ENCODE data around the gene SLC25A1. TPM values are rescaled to one million over a fixed set of nuclear protein-coding genes. Genes with fewer than 3 reads are reported as not detected.
"Not testable (repeated sequence)": the region's sequence is repeated elsewhere in the genome, so short reads cannot be mapped to it uniquely, and the experiment has no call there.

SLC25A1 gene
- total RNA-seq, 4 donors from 2014 or later = 35.6 to 71.0 (median 57.8) TPM

DNA sequence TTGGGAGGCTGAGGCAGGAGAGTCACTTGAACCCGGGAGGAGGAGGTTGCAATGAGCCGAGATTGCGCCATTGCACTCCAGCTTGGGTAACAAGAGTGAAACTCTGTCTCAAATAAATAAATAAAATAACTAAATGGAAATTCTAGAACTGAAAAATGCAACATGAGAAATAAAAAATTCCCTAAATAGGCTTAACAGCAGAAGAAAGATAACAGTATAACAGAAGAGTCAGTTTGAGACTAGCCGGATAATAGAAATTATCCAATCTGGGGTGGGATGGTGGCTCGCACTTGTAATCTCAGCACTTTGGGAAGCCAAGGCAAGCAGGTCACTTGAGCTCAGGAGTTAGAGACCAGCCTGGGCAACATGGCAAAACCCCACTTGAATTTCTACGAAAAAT, 14.1 kb downstream of the SLC25A1 start:
- H3K27me3 ChIP-seq = peaks cover 44% of the 10 kb centered on the region
- no peak for DNase-seq (ENCODE audit: low spot score in 2 of 2)
- 92% methylated on average over 6 of the region's 6 CpGs for WGBS
- H3K4me1 ChIP-seq = peaks cover 3% of the 10 kb centered on the region
- no peak overlapping the region for H3K27ac ChIP-seq
- no peaks in the 10 kb centered on the region for H3K36me3 ChIP-seq
- H3K9me3 ChIP-seq = no peaks in the 10 kb centered on the region
- H3K4me3 ChIP-seq = no peak overlapping the region
- TF ChIP-seq POLR2AphosphoS5 (IDR thresholded peaks at IDR 0.05) = no peak
- TF ChIP-seq, protein P1, sequence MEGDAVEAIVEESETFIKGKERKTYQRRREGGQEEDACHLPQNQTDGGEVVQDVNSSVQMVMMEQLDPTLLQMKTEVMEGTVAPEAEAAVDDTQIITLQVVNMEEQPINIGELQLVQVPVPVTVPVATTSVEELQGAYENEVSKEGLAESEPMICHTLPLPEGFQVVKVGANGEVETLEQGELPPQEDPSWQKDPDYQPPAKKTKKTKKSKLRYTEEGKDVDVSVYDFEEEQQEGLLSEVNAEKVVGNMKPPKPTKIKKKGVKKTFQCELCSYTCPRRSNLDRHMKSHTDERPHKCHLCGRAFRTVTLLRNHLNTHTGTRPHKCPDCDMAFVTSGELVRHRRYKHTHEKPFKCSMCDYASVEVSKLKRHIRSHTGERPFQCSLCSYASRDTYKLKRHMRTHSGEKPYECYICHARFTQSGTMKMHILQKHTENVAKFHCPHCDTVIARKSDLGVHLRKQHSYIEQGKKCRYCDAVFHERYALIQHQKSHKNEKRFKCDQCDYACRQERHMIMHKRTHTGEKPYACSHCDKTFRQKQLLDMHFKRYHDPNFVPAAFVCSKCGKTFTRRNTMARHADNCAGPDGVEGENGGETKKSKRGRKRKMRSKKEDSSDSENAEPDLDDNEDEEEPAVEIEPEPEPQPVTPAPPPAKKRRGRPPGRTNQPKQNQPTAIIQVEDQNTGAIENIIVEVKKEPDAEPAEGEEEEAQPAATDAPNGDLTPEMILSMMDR (IDR thresholded peaks at IDR 0.05) = no peak
- TF ChIP-seq EP300 (IDR thresholded peaks at IDR 0.05) = no peak
- TF ChIP-seq POLR2A (IDR thresholded peaks at IDR 0.05) = no peak

DNA sequence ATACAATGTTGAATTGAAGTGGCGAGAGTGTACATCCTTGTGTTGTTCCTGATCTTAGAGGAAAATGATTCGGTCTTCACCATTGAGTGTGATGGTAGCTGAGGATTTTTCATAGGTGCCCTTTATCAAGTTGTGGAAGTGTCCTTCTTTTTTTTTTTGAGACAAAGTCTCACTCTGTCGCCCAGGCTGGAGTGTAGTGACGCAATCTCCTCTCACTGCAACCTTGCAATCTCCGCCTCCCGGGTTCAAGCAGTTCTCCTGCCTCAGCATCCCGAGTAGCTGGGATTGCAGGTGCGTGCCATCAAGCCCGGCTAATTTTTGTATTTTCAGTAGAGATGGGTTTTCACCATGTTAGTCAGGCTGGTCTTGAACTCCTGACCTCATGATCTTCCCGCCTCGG, 19.9 kb downstream of the SLC25A1 start:
- not testable (repeated sequence) for H3K27ac ChIP-seq; H3K4me3 ChIP-seq; H3K9me3 ChIP-seq; H3K36me3 ChIP-seq; DNase-seq (ENCODE audit: low spot score in 2 of 2); H3K4me1 ChIP-seq
- 85% methylated on average over 11 of the region's 11 CpGs for WGBS
- peaks cover 13% of the 10 kb centered on the region for H3K27me3 ChIP-seq

DNA sequence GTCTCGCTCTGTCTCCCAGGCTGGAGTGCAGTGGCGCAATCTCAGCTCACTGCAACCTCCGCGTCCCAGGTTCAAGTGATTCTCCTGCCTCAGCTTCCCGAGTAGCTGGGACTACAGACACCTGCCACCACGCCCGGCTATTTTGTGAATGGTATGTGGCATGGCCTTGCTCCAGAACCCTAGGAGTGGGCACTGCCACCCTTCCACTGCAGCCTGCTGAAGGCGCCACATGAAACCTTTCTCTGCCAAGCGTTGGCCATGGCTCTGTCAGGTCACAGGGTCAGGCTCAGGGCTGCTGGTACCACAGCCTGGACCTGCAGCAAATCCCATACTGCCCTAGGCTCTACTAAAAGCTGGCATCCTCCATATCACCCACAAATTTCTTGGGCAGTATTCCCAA, 22.4 kb downstream of the SLC25A1 start:
- not testable (repeated sequence) for DNase-seq (ENCODE audit: low spot score in 2 of 2)

DNA sequence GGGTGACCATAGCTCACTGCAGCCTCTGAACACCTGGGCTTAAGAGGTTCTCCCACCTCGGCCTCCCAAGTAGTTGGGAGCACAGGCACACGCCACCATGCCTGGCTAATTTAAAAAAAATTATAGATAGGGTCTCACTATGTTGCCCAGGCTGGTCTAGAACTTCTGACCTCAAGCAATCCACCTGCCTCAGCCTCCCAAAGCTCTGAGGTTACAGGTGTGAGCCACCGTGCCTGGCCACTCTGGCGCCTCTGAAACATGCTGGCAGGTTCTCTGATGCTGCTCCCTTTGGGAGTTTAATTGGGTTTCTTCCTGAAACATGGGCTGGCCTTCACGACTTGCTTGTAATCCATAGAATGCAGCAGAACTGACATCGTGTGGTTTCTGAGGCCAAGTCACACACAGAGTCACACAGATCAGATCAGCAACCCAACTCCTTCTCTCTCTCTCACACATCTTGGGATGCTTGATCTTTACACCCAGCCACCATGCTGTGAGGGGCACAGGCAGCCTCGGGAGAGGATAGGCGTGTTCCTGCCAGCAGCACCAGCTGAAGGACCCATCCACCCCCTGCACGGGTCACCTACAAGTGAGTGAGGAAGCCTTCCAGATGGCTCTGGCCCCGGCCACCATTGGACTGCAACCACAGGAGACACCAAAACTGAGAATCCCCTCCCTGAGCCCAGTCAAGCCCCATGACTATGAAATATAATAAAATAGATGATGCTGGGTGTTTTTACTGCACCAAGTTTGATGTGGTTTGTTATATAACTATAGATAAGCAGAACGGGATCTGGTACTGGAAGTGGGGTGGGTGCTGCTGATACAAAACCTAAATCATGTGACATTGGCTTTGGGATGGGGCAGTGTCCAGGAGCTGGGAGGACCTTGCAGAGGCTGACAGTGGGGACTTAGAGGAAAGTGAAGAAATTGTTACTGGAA, 25.3 kb downstream of the SLC25A1 start:
- Histone ChIP-seq H3K27ac (no peak overlapping the region), H3K9me3 (no peaks in the 10 kb centered on the region), H3K4me3 (no peak overlapping the region), H3K36me3 (no peaks in the 10 kb centered on the region), H3K27me3 (peaks cover 64% of the 10 kb centered on the region), H3K4me1 (peaks cover 14% of the 10 kb centered on the region)
- 72% methylated on average over 7 of the region's 11 CpGs for WGBS
- no peak for DNase-seq (ENCODE audit: low spot score in 2 of 2)
- TF ChIP-seq EP300 (IDR thresholded peaks at IDR 0.05) = no peak
- TF ChIP-seq, protein P1 (IDR thresholded peaks at IDR 0.05) = no peak
- no peak for TF ChIP-seq POLR2A (IDR thresholded peaks at IDR 0.05)
- TF ChIP-seq POLR2AphosphoS5 (IDR thresholded peaks at IDR 0.05) = no peak

More for the DNA sequence above, 22.4 kb downstream of the SLC25A1 start:
- not testable (repeated sequence) for H3K4me1 ChIP-seq, H3K27ac ChIP-seq, H3K4me3 ChIP-seq, H3K9me3 ChIP-seq, H3K36me3 ChIP-seq
- WGBS = 68% methylated on average over 7 of the region's 9 CpGs
- peaks cover 35% of the 10 kb centered on the region for H3K27me3 ChIP-seq

DNA sequence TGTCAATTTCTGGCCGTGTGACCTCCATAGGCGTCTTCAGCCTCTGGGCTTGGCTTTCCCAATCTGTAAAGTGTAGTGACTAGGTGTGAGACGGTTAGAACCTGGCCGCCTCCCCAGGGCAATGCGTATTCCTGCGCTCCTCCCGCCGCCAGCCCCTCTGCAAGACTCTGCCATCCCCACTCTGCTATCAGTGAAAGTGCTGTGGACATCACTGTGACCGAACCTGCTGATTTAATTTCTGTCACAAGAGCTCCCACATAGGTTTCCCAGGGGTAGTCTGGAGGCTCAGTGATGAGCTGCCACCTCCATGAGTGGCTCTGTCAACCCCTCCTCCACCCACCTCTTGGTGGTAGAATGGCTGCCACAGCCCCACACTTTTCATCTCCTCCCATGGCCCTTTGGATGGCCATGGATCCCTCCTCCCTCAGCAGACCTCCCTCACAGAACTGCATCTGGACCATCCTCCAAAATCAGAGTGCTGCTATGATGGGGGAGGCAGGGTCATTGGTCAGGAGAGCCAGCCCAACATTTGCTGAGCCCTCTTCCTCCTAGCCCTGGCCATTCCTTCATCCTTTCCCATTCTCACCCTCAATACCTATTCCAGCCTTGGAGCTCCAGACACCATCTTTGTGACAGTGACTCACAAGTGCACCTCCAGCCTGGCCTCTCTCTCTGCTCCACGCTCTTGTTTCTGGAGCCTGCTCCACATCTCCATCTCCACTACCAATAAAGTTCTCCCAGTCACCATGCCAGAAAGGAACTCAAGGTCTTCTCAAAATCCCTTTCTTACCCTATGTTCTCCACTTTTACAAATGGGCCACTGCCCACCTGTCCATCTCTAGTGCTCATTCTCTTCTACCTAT, 27.0 kb downstream of the SLC25A1 start:
- Histone ChIP-seq H3K9me3 (no peaks in the 10 kb centered on the region), H3K36me3 (no peaks in the 10 kb centered on the region), H3K27me3 (peaks cover 69% of the 10 kb centered on the region), H3K4me3 (no peak overlapping the region), H3K4me1 (peaks cover 14% of the 10 kb centered on the region), H3K27ac (no peak overlapping the region)
- TF ChIP-seq POLR2A (IDR thresholded peaks at IDR 0.05) (no peak), POLR2AphosphoS5 (IDR thresholded peaks at IDR 0.05) (no peak), EP300 (IDR thresholded peaks at IDR 0.05) (no peak)
- TF ChIP-seq, protein P1 (IDR thresholded peaks at IDR 0.05) = no peak
- no peak for DNase-seq (ENCODE audit: low spot score in 2 of 2)
- 78% methylated on average over 10 of the region's 10 CpGs for WGBS

All from suprapubic skin (tissue), 4 donors.